ENCODE results near the gene C2CD4C.

C2CD4C gene

GRCh38 chr19:379796-380195 lies 29.2 kb downstream of the C2CD4C start:
- no peak for DNase-seq

- no peak for DNase-seq
Observed at GRCh38 chr19:378706-379105, 30.2 kb downstream of the C2CD4C start.

- DNase-seq = no peak
Observed at GRCh38 chr19:377801-378581, 31.0 kb downstream of the C2CD4C start.

GRCh38 chr19:376111-376470 lies 32.9 kb downstream of the C2CD4C start:
- DNase-seq = no peak

- DNase-seq = no peak
Observed at GRCh38 chr19:375395-376110, 33.4 kb downstream of the C2CD4C start.

- no peak for DNase-seq
Observed at GRCh38 chr19:374886-375235, 34.1 kb downstream of the C2CD4C start.

GRCh38 chr19:374183-374885 lies 34.6 kb downstream of the C2CD4C start:
- DNase-seq = no peak

- no peak for DNase-seq
Observed at GRCh38 chr19:373391-374182, 35.4 kb downstream of the C2CD4C start.

- no peak for DNase-seq
Observed at GRCh38 chr19:372306-372890, 36.5 kb downstream of the C2CD4C start.

GRCh38 chr19:371501-372168 lies 37.3 kb downstream of the C2CD4C start:
- no peak for DNase-seq

- no peak for DNase-seq
Observed at GRCh38 chr19:370641-371330, 38.2 kb downstream of the C2CD4C start.

GRCh38 chr19:369876-370275 lies 39.1 kb downstream of the C2CD4C start:
- DNase-seq = no peak

GRCh38 chr19:369256-369655 lies 39.7 kb downstream of the C2CD4C start:
- no peak for DNase-seq

- no peak for DNase-seq
Observed at GRCh38 chr19:368630-369024, 40.3 kb downstream of the C2CD4C start.

- DNase-seq = no peak
Observed at GRCh38 chr19:367963-368629, 40.9 kb downstream of the C2CD4C start.

- DNase-seq = no peak
Observed at GRCh38 chr19:367561-367960, 41.4 kb downstream of the C2CD4C start.

GRCh38 chr19:366951-367350 lies 42.0 kb downstream of the C2CD4C start:
- DNase-seq = no peak

- no peak for DNase-seq
Observed at GRCh38 chr19:366205-366783, 42.7 kb downstream of the C2CD4C start.

GRCh38 chr19:364496-365287 lies 44.3 kb downstream of the C2CD4C start:
- DNase-seq = no peak

GRCh38 chr19:362683-363082 lies 46.3 kb downstream of the C2CD4C start:
- no peak for DNase-seq
